HG03460 (cell line): ENCODE measurements around the gene YOD1.
"Not testable (repeated sequence)": the region's sequence is repeated elsewhere in the genome, so short reads cannot be mapped to it uniquely, and the experiment has no call there.

Source experiments
- ATAC-seq: cut with Tn5 transposase; IDR thresholded peaks from one replicate; pipeline ENCODE4 v1.9.1; 2021; ENCODE audit not compliant: unreplicated experiment

Gene YOD1

GRCh38 chr1:207050480-207051190, 373 bp downstream of the YOD1 start:
- no peak for ATAC-seq

GRCh38 chr1:207049974-207050391, 1.0 kb downstream of the YOD1 start:
- no peak for ATAC-seq

GRCh38 chr1:207049514-207049913, 1.5 kb downstream of the YOD1 start:
- ATAC-seq, result no peak

- ATAC-seq, result no peak
Measured at GRCh38 chr1:207049054-207049453, 2.0 kb downstream of the YOD1 start.

GRCh38 chr1:207048041-207048440, 3.0 kb downstream of the YOD1 start:
- ATAC-seq, result no peak

GRCh38 chr1:207047505-207047904, 3.5 kb downstream of the YOD1 start:
- no peak for ATAC-seq

- ATAC-seq, result no peak
Measured at GRCh38 chr1:207045453-207045852, 5.6 kb downstream of the YOD1 start.

- ATAC-seq, result not testable (repeated sequence)
Measured at GRCh38 chr1:207041397-207041796, 9.6 kb downstream of the YOD1 start.

GRCh38 chr1:207040181-207040533, 10.9 kb downstream of the YOD1 start:
- ATAC-seq, result no peak

- no peak for ATAC-seq
Measured at GRCh38 chr1:207039380-207040180, 11.4 kb downstream of the YOD1 start.

- ATAC-seq, result no peak
Measured at GRCh38 chr1:207036865-207037264, 14.1 kb downstream of the YOD1 start.

- ATAC-seq, result no peak
Measured at GRCh38 chr1:207035877-207036551, 15.0 kb downstream of the YOD1 start.

GRCh38 chr1:207034998-207035397, 16.0 kb downstream of the YOD1 start:
- ATAC-seq, result no peak

GRCh38 chr1:207034208-207034607, 16.8 kb downstream of the YOD1 start:
- ATAC-seq, result no peak

- ATAC-seq, result no peak
Measured at GRCh38 chr1:207033302-207033701, 17.7 kb downstream of the YOD1 start.

- ATAC-seq, result no peak
Measured at GRCh38 chr1:207032528-207033017, 18.4 kb downstream of the YOD1 start, which contains the start of gene C1orf116. Gene C1orf116 (minus strand): TSS chr1:207032756. CDS start chr1:207027598, 5,158 bp downstream.

- no peak for ATAC-seq
Measured at GRCh38 chr1:207031632-207032264, 19.3 kb downstream of the YOD1 start.

GRCh38 chr1:207031016-207031415, 20.0 kb downstream of the YOD1 start:
- no peak for ATAC-seq

- no peak for ATAC-seq
Measured at GRCh38 chr1:207030522-207031009, 20.4 kb downstream of the YOD1 start.

GRCh38 chr1:207029701-207030521, 21.1 kb downstream of the YOD1 start:
- ATAC-seq, result no peak
